NCI-H2029 (cell line): ENCODE results near the gene CPA5.

Source experiments
- DNase-seq: peaks from one replicate; lab custom pipeline; 2025; lab: John Stamatoyannopoulos, UW

Gene CPA5

DNA sequence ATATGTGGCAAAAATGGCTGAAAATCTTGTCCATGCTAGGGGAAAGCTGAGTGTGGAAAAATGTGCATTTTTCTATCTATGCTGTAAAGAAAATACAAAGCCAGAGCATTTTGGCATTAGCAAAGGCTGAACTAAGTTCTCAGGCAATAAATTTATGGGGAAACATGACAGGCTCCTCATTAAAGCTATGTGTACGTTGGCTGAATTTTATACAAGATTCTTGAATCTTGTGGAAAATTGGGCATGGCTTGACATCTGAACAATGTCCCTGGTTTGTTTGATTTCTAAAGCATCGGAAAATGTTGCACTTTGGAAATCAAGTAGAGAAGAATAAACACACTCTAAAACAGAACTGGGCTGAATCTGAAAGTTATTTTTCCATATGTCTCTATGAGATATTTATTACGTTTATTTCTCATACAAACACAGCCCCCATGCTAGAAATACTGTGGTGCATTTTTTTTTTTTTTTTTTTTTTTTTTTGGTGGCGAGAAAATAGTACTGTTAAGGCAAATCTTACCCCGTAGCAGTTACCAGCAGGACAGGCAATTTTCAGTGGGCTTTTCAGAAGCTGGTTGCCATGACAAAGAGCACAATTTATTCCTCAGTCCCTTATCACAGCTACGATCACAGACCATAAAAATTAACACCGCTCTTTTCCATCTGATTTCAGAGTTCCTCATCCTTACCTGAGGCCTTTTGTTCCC is 52.6 kb downstream of the CPA5 start:
- DNase-seq = no peak

DNA sequence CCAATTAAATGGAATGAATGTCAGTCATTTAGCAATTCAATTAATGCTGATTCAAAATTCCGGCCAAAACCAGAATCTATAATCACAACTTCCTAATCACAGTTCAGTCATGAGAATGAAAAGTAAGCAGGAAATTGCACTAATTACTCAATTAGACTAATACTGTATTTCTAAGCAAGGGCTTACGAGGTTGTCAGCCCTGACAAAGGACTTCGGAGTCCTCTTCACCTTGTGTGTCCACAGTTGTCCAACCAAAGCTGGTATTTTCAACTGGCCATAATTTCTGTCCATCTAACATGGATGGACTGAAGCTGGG is 53.1 kb downstream of the CPA5 start:
- no peak for DNase-seq

DNA sequence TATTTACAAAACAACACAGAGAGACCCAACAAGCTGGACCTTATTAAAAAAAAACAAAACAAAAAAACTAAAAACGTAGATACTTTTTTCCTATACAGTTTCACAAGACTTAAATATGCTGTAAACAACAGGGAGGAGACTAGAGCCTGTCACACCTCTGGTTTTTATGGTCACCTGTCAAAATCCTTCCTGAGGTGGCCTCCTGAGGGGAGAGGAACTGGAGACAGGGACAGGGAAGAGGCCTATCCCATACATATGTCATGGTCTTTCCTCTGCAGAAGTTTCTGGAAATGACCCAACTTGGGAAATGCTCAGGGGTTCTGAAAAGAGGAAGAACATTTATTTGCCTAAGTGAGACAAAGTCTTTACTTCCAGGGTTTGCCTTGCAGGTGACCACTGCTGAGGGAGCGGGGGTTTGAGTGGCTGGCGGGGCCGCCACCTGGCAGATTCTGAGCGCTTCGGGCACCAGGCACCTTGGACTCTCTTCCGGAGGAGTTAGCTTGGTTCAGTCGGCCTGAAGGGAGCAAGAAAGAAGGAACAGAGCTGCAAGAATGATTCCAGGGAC is 54.0 kb downstream of the CPA5 start:
- no peak for DNase-seq

DNA sequence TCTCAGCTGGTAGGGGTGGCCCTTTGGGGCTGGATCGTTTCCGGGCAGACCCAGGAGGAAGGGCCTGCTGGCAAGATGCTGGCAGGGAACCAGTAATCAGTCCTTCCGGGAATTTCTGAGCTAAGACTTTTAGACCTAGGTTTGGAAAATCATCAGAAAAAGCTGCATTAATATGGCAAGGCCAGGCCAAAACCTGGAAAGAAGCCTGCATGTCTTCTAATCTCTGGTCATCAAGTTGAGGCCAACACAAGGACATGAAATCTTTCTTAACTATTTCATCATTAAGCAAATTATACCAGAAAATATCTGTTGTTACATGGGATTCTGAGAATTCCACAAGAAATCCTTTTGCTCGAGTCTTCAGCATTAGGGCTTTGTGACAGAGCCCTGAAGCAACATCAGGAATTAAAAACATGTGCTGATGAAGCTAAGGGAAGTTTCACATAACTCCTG is 55.5 kb downstream of the CPA5 start:
- DNase-seq = no peak

DNA sequence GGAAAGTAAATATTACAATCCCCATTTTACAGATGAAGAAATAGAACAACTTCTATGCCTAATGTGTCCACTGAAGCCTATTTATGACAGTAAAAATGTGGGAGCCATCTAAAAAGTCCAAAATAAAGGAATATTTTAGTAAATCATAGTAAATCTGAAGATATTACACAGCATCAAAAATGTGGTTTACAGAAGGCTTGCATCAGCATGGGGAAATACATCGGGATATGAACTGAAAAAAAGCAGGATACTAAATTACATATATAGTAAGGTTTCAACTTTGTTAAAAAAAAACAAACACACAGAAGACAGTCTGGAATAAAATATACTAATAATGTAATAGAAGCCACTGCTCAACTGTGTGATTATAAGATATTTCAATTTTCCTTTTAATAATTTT is 56.5 kb downstream of the CPA5 start:
- DNase-seq = no peak

DNA sequence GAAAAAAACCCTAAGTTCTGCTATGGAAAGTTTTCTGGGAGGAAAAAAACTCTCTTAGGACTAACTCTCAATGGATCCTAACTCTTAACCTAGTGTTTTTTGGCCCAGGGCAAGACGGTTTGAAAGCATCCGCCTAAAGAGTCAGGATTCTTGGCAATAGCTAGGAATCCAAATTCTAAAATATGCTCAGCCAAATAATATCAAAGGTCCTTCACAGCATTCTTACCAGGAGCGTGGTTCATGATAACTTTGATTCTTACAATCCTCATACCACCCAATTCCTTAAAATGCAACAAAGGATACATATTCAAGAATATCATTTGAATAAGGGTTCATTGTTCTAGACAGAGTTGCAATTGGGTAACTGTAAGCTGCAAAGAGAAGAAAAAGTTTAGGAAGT is 57.0 kb downstream of the CPA5 start:
- no peak for DNase-seq

DNA sequence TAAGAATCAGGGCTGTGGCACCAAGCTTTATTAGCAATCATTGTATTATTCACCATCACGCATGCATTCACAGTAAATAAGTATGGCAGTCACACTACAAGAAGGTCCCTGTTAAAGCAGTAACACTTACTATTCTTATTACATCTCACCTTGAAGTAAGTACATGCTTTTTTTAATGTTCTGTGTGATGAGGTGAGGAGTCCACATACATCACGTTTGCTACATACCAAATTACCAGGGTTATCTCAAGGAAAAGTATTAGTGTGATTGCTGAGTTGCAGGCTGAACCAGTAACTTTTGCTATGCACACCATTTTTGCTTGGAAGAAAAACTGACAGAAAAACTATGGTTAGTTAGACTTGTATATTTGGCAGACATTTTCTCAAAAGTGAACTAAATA is 60.4 kb downstream of the CPA5 start:
- no peak for DNase-seq

DNA sequence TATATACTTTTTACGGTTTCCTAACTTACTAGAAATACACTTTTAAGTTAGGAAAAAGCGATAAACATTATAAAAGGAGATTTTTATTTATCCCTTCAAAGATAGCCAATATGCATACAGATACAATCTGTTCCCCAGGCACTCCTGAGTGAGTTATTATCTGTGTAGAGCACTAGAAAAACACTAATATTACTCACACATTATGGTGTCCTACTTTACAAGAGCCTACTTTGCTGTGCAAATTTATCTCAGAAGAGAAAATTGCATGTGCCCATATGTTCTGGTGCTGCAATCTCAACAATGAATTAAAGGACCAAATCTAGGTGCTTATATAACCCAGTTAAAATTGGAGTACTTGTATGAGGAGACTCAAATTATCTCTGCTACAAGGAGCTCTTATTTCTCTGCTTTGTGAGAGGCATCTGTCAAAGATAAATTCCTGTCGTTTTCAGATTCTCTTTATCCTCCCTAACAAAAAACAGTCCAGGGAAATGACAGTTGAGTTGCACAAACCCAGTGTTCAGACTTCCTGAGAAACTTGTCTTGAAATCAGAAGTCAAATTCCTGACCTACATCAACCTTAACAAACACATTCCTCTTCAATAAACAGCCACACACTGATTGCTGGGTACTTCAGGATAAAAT is 64.6 kb downstream of the CPA5 start:
- DNase-seq = no peak

DNA sequence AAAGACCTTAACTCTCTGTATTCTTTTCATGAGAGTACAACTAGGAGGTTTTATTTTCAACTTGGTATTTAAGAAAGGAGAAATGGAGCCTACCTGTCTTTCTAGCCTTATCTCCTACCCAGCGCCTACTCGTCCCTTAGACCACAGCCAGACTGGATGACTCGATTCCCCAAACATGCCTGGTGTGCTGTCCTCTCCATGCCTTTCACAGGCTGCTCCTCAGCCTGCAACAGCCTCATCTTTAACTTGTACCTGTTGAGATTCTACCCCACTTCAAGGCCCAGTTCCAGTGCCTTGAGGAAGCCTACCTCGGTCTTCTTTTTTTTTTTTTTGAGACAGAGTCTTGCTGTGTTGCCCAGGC is 65.1 kb downstream of the CPA5 start:
- no peak for DNase-seq

DNA sequence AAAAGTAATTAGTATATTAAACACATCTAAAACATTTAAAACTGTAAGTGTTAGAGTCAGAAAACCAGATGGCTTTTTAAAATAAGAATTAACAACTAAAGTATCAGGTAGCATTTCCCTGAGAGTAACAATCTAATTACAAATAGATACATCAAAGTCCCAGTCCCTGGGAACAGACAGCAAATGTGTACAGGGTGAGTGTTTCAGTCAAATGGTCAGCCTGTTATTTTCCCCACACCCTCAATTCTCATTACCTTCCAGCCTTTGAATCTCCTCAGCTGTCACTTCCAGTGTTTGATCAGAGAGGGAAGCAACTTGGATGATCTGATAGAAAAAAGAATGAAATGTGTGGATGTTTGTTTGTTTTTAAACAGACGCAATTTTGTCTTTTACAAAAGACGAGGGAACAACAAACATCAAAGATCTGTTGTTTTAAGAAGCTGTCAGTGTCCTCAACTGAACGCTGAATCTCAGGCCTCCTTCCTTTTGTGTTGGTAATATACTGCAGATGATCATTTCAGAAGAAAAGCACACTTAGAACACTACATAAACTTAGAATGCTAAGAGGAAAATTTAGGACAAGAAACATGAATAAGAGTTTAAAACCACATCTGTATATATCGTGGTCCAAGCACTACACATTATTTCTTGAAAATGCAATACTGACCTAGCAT is 66.4 kb downstream of the CPA5 start:
- DNase-seq = no peak

DNA sequence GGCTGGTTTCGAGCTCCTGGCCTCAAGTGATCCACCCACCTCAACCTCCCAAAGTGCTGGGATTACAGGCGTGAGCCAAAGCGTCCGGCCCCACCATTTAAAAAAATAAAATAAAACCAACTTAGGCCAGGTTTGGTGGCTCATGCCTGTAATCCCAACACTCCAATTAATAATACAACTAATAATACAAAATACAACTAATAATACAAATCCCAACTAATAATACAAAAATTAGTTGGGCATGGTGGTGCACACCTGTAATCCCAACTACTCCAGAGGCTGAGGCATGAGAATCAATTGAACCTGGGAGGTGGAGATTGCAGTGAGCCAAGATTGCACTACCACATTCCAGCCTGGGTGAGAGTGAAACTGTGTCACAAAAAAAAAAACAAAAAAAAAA is 68.6 kb downstream of the CPA5 start:
- no peak for DNase-seq

DNA sequence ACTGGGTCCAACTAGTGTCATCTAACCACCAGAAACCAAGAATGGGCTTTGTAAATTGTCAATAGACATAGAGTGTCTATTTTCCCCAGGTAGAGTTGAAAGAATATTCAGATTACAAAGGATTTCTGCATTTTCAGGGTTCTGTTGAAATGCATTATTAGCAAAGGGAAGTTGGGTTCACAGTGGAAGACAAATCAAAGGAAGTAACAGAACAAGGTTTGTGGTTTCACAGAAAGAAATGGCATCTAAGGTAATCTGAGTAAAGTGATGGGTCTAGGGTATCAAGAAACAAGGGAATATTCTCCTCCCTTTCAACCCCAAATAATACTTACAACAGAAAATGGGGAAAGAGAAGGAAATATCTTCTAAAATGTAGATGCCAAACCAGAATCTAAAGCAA is 70.4 kb downstream of the CPA5 start:
- DNase-seq = no peak

DNA sequence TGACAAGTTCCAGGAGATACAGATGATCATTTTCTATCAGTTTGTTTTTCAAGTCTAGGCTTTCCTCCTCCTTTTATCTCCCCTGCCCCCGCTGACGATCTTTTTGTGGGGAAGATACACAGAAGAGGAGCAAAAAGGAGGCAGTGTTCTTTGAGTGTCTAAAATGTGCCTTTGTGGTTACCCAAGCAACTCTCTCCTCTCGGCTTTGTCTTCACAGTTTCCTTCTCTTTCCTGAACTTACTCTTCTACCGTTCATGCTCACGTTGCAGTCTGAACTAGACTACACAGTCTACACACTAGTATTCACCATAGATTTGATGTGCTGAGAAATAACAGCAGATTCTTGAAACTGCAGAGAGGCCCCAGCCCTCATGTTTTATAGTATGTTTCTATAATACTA is 72.6 kb downstream of the CPA5 start:
- DNase-seq = no peak

DNA sequence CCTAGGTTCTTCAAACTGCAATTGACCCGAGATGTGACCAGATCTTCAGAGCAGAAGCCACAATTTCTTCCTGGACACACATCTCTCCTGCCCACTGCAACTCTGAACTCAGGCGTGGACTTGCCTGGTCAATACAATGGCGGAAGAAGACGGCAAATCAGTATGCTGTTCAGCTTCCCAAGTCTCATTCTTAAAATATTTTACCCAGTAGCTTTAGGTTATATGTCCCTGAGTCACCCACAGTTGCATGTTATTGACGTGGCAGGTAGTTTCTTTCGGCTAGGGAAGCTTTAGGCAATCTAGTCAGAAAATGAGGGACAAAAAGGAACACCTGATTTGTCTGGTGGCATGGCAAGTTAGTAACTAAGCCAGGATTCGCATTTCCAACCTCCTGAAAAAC is 73.7 kb downstream of the CPA5 start:
- no peak for DNase-seq
